Mesenteric fat pad (tissue), 1 donor: ENCODE measurements around the gene SLIT1. TPM values are rescaled to one million over a fixed set of nuclear protein-coding genes. Genes with fewer than 3 reads are reported as not detected.

Source experiments
- DNase-seq: peaks from one replicate; pipeline ENCODE4 v3.0.0-alpha.2; 2020; ENCODE audit warnings: low spot score
- total RNA-seq: library from RNA; stranded (reverse); fragmentation: NEBNext Ultra II Directional; extraction: Animal tissue kit (Norgen Biotek cat#: 25700); gene quantifications from one replicate; pipeline ENCODE4 v1.2.1, GENCODE V29; 2021
- donor health status: DM: yes; HTN: yes; CAD: no.

Gene SLIT1
- total RNA-seq, 1 donor from 2014 or later, result 0.19 TPM

GRCh38 chr10:97117372-97117771, 68.4 kb downstream of the SLIT1 start:
- no peak for DNase-seq

DNA sequence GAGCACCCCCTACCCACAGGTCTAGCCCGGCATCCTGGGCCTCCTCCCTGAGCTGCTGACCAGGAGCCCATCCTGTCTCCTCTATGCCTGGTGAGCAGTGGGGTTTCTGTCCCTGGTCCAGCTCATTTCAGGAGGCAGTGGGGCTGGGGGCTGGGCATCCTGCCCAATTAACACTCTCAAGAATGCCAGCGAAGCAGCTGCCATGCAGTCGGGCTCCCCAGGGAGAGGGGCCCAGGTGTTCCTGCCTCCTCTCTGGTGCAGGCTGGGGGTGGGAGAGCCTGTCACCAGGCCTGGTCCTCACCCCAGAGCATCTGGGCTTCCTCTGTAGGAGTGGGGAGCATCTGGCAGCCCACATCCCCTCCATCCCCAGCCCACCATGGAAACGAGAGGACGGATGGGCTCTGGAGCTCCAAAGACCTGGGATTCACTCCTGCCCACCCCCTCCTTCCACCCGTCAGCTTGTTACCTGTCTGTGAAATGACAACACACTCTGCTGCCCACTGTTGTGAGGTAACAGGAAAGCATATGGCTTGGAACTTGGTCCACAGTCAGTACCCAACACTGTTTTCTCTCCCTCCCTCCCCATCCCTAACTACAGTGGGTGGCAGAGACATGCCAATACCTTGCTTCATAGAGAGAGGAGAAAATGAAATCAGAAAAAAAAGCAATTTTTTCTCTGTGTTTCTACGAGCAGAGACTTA, 69.1 kb downstream of the SLIT1 start:
- no peak for DNase-seq

DNA sequence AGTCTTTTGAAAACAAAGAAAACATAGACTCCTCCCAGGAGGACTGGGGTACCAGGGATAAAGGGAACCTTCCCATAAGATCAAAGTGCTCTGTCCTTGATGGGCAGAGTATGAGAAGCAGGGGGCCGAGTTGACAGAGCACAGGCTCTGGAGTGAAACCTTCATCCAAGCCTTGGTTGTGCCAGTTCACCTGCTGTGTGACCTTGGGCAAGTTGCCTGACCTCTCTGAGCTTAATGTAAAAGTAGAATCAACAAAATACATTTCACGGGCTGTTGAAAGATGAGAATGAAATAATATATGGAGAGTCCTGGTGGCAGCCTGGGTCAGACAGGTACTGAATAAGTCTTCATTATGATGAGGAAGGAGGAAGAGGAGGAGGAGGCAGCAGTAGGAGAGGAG, 69.9 kb downstream of the SLIT1 start:
- DNase-seq, result no peak

- DNase-seq, result no peak
Observed at GRCh38 chr10:97111615-97112014, 74.1 kb downstream of the SLIT1 start.

DNA sequence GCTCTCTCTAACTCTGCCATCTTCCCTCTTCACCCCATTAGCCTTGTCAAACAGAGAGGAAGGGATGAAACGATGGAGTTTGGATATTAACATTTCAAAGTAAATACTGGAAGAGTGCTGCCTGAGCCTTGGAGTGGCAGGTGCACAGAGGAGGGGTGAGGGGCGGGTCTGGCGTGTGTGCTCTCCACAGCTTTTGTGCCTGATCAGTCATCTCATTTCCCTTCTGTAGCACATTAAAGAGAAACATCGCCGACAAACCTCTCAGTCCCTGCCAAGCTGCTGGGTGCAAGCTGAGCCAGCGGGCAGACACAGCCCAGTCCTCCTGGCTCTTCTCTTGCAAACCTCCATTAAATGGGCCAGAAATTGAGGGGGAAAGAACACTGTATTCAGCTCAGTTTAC, 76.2 kb downstream of the SLIT1 start:
- no peak for DNase-seq

GRCh38 chr10:97107551-97107950, 78.2 kb downstream of the SLIT1 start:
- DNase-seq, result no peak

GRCh38 chr10:97106207-97106606, 79.6 kb downstream of the SLIT1 start:
- no peak for DNase-seq

- no peak for DNase-seq
Observed at GRCh38 chr10:97105303-97105702, 80.5 kb downstream of the SLIT1 start.

- DNase-seq, result no peak
Observed at GRCh38 chr10:97103316-97104080, 82.3 kb downstream of the SLIT1 start.

- DNase-seq, result no peak
Observed at GRCh38 chr10:97102441-97102840, 83.3 kb downstream of the SLIT1 start.

DNA sequence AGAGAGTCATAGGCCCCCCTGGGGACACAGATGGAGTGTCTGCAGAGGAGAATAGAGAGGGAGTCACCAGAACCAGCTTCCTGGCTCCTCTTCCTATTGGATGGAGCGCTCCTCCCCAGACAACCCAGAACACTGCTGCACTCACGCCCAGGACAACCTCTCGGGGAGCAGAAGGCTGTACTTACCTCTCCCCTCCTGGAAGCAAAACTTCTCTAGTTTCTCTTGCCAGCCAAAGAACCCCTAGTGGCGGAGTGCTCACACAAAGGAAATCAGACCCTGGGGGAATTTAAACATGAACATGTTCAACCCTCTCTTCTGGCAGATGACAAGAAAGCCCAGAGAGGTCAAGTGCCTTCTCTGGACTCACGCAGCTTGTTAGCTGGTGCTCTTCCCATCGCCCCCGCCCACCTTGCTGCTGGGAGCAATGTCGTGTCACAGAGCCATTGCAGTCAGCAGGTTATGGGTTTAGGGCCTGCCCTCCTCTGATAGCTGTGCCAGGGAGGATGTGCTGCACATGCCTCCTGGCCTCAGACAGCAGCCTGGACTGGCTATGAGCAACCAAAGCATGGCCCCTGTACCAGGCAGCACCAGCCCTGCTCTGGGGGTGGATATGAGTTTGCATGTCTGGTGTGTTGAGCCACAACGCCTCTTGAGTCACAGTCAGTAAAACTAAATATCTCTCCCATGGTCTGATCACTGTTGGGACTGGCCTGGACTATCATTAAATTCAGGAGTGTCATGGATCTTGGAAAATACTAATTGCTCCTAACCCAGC, 84.4 kb downstream of the SLIT1 start:
- DNase-seq, result no peak

GRCh38 chr10:97100657-97101056, 85.1 kb downstream of the SLIT1 start:
- no peak for DNase-seq

- no peak for DNase-seq
Observed at GRCh38 chr10:97099868-97100267, 85.9 kb downstream of the SLIT1 start.

DNA sequence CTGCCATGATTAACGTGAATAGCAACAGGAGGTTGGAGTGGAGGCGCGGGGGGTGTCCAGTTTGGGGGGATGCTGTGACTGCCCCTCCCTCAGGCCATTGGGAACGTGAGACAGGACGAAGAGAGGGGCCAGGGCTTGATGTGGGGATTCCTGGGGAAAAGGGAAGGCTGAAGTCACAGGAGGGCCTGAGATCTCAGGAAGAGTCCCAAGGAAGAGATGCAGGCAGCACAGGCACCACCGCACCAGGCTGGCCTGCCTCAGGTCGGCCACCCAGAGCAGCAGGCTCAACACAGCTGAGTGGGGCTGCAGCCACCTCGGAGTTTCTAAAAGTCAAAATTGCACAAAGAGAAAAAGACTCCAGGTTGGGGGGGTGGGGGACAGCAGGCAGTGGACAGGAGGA, 86.7 kb downstream of the SLIT1 start:
- DNase-seq, result no peak

DNA sequence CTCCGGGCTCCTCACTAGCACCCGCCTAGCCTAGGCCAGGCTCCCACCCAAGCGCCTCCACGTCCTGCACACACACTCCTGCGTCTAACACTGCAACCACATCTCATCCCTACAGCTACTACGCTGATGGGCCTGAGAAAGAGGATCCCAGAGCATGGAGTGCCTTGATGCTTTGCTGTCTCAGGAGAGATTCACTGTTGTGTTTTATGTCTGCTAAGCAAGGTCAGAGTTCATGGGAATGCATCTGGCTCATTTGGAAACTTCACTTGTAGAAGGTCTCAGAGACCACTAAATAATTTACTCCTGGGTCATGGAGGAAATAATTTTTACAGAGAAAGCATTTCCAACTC, 88.7 kb downstream of the SLIT1 start:
- DNase-seq, result no peak

DNA sequence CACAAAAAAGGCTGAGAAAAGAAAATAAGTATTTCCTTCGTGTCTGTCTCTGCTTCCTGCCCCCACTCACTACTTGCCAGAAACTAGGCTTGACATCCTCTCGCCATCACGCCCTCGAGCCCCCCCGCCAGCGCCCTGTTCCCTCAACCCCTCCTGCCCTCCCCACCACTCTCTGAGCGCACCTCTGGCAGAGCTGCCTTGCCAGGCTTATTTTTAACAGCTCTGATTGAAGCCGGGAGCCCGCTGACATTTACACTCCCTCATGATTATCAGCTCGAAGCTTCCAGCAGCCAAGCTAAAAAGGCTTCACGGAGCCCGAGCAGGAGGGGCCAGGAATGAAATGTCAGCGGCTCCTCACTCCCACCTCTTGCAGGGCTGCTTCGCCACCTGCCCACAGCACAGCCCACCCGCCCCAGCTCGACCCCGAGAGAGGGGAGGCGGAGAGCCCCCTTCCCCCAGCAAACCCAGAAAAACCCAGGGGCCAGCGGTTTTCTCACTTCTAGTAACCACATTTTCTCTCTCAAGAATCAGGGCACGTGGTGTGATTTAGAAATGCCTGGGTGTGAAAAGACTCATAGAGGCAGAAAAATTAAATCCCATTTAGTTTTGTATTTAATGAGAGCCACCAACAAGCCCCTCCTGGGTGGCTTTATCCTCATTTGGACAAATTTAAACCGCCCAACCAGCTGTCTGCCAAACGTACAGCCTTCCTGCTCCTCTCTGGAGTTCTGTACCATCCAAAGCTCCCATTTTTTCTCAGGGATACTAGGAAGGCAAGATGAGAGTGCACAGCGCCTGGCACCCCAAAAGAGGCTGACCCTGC, 89.3 kb downstream of the SLIT1 start:
- no peak for DNase-seq

DNA sequence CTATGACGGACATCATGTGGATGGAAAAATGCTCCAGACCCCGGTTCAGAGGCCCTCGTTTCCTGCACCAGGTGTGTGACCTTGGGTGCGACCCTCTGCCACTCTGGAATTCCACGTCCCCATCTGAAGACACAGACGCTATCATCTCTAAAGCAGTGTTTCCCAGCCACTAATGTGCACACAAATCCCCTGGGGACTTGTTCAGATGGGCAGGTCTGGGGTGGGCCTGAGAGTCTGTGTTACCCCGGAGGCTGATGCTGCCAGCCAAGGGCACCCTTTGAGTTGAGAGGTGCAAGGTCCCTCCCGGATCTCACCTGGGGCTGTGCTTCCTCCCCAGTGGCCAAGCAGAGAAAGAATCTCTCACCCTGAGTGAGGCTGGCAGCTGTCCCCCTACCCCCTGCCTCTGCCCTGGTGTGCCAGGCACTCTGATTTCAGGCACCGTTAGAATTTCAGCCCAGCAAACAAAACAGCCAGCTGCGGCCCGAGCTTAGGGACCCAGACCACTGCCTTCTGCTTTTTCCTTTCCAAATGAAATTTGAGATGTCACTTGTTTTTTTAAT, 90.0 kb downstream of the SLIT1 start:
- DNase-seq, result no peak

- no peak for DNase-seq
Observed at GRCh38 chr10:97090644-97091043, 95.1 kb downstream of the SLIT1 start.

DNA sequence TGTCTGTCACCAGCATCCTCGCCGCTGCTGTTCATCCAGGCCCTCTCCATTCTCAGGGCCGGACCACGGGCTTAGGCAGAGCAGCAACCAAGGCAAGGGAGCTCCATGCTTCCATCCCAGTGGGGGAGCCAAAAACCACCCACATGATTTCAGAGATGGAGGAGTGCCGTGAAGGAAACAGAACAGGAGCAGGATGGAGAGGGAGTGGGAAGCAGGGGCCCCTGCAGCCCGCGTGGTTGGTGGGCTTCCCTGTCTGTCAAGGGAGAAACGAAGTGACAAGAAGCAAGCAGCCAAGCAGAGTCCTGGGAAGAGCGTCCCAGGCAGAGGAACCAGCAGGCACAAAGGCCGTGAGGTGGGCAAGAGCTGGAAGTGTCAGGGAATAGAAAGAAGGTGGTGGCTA, 95.7 kb downstream of the SLIT1 start:
- no peak for DNase-seq

DNA sequence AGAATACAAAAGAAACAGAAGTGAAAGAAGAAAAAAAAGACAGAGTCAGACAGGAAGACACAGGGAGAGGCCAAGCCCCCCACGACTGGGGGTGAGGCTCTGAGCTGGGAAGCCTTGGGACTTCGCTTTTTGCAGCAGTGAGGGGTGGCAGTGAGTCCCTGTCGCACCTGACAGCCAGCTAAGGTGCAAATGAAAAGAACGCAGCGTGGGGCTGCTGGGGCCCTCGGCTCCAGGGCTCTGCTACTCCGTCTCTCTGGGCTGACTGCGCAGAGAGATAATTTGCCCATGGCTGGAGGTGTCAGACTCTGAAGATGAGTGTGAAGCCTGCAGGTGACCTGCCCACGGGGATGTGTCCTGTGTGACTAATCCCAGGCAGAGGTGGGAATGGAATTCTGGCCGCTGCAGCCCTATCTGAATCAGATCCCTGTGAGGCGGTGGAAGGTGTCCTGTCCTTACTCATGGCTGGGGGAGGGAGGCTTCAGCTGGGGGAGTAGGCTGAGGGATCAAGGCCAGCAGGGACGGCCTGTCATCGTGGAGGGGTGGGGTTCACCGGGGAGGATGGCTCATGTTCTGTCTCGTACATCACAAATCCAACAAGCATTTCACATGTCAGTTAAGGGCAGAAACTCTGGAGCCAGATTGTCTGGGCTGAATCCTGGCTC, 96.4 kb downstream of the SLIT1 start:
- DNase-seq, result no peak

GRCh38 chr10:97087296-97087695, 98.5 kb downstream of the SLIT1 start:
- no peak for DNase-seq
